ENCODE data around the gene EFL1.

Gene EFL1

DNA sequence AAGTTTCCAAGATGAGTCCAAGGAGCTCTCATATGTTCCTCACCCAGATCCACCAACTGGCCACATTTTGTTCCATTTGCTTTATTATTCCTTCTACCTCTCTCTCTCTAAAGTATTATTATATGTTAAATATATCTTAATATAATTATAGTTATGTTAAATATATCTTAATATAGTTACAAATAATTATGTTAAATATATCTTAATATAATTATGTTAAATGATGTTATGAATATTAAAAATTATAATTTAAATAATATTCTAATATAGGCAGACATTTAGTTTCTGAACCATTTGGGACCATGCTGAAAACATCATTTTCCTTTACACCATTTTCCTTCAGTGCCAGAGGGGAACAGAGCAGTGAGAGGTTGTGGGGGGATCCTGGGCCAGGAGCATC, 166.7 kb downstream of the EFL1 start:
- Histone ChIP-seq H3K4me3 (ENCODE audit: low read length) (no peak overlapping the region), H3K9ac (ENCODE audit: low read length) (no peak overlapping the region), H3K36me3 (ENCODE audit: control insufficient read depth, insufficient read depth, low read length) (no peaks in the 10 kb centered on the region), H3K27ac (ENCODE audit: low read depth, low read length) (no peak overlapping the region), H3K4me1 (ENCODE audit: control insufficient read depth, insufficient read depth, low read length) (no peaks in the 10 kb centered on the region), H3K27me3 (ENCODE audit: control insufficient read depth, insufficient read depth, low read length) (no peaks in the 10 kb centered on the region)

DNA sequence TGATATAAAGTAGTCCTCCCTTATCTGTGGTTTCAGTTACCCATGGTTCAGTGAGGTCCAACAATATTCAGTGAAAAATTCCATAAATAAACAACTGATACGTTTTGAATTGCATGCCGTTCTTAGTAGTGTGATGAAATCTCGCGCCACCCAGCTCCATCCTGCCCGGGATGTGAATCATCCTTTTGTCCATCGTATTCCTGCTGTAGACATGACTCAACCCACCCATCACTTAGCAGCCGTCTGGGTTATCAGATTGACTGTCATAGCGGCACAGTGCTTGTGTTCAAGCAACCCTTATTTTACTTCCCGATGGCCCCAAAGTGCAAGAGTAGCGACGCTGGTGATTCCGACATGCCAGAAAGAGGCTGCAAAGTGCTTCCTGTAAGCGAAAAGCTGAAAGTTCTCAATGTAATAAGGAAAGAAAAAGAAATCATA, 168.7 kb downstream of the EFL1 start:
- H3K4me3 ChIP-seq (ENCODE audit: low read length) = no peak overlapping the region
- H3K4me1 ChIP-seq (ENCODE audit: control insufficient read depth, insufficient read depth, low read length) = no peaks in the 10 kb centered on the region
- H3K36me3 ChIP-seq (ENCODE audit: control insufficient read depth, insufficient read depth, low read length) = no peaks in the 10 kb centered on the region
- H3K27me3 ChIP-seq (ENCODE audit: control insufficient read depth, insufficient read depth, low read length) = no peaks in the 10 kb centered on the region
- no peak overlapping the region for H3K27ac ChIP-seq (ENCODE audit: low read depth, low read length)
- H3K9ac ChIP-seq (ENCODE audit: low read length) = no peak overlapping the region

DNA sequence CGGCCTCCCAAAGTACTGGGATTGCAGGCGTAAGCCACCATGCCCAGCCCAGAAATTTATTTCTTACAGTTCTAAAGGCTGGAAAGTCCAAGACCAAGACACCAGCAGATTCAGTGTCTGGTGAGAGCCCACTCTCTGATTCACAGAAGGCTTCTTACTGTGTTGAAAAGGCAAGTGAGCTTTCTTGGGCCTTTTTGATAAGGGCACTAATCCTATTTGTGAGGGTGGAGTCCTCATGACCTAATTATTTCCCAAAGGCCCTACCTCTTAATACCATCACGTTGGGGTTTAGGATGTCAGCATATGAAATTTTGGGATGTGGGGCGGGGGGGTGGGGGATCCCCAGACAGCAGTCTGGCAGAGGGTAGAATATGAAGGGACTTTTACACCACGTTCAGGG, 169.2 kb downstream of the EFL1 start:
- Histone ChIP-seq H3K36me3 (ENCODE audit: control insufficient read depth, insufficient read depth, low read length) (no peaks in the 10 kb centered on the region), H3K9ac (ENCODE audit: low read length) (no peak overlapping the region), H3K4me1 (ENCODE audit: control insufficient read depth, insufficient read depth, low read length) (no peaks in the 10 kb centered on the region), H3K27me3 (ENCODE audit: control insufficient read depth, insufficient read depth, low read length) (no peaks in the 10 kb centered on the region), H3K4me3 (ENCODE audit: low read length) (no peak overlapping the region), H3K27ac (ENCODE audit: low read depth, low read length) (no peak overlapping the region)

DNA sequence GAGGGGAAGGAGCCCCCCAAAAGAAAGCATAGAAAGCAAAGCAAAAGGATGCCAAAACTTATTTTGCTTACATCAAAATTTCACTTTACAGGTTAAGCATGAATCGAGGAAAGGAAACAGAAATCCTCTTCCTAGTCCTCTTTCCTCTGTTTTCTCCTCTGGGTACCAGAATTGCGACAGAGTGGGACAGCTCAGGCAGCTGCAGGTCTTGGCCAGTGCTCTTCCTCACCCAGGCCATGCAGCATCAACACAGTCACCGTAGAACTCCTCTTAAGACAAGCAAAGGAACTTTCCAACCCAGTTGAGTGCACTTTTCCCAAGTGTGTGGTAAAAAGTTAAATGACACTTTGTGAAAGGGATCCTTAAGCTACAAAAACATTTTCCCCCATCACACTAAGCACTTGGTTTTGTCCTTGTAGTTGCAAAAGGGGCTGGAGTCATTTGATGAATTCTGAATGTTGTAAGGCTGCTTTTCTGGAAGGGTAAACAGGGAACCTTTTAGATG, 170.8 kb downstream of the EFL1 start:
- Histone ChIP-seq H3K27me3 (ENCODE audit: control insufficient read depth, insufficient read depth, low read length) (no peaks in the 10 kb centered on the region), H3K4me3 (ENCODE audit: low read length) (no peak overlapping the region), H3K36me3 (ENCODE audit: control insufficient read depth, insufficient read depth, low read length) (no peaks in the 10 kb centered on the region), H3K27ac (ENCODE audit: low read depth, low read length) (no peak overlapping the region), H3K4me1 (ENCODE audit: control insufficient read depth, insufficient read depth, low read length) (no peaks in the 10 kb centered on the region), H3K9ac (ENCODE audit: low read length) (no peak overlapping the region)

DNA sequence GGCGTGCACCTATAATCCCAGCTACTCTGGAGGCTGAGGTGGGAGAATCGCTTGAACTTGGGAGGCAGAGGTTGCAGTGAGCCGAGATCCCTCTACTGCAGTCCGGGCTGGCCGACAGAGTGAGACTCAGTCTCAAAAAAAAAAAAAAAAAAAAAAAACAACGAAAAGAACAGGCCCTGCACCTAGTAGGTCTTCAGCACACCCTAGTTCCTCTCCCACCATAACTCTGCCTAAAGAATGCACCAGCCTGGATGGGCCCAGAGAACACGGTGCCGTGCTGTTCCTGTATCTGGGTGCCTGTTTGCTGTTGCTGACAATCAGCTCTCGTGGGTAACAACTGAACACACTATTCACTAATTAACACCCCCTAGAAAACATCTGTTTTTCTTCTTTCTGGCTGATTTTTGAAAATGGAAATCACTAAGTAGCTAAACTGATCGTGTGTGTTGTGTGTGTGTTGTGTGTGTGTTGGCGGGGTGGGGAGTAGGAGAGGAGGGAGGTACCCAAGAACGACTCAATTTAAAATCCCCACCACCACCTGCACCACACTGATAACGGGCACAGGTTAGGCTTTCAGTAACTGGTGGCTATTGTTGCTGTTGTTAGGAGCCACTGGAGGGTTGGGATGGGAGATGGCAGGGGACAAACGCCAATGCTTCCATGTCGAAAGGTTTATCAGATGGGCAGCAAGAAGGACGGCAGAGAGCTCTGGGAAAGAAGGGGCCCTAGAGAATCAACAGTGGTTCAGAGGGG, 176.1 kb downstream of the EFL1 start:
- Histone ChIP-seq H3K27ac (ENCODE audit: low read depth, low read length) (no peak overlapping the region), H3K9ac (ENCODE audit: low read length) (no peak overlapping the region), H3K4me3 (ENCODE audit: low read length) (no peak overlapping the region), H3K27me3 (ENCODE audit: control insufficient read depth, insufficient read depth, low read length) (no peaks in the 10 kb centered on the region), H3K36me3 (ENCODE audit: control insufficient read depth, insufficient read depth, low read length) (no peaks in the 10 kb centered on the region), H3K4me1 (ENCODE audit: control insufficient read depth, insufficient read depth, low read length) (no peaks in the 10 kb centered on the region)

DNA sequence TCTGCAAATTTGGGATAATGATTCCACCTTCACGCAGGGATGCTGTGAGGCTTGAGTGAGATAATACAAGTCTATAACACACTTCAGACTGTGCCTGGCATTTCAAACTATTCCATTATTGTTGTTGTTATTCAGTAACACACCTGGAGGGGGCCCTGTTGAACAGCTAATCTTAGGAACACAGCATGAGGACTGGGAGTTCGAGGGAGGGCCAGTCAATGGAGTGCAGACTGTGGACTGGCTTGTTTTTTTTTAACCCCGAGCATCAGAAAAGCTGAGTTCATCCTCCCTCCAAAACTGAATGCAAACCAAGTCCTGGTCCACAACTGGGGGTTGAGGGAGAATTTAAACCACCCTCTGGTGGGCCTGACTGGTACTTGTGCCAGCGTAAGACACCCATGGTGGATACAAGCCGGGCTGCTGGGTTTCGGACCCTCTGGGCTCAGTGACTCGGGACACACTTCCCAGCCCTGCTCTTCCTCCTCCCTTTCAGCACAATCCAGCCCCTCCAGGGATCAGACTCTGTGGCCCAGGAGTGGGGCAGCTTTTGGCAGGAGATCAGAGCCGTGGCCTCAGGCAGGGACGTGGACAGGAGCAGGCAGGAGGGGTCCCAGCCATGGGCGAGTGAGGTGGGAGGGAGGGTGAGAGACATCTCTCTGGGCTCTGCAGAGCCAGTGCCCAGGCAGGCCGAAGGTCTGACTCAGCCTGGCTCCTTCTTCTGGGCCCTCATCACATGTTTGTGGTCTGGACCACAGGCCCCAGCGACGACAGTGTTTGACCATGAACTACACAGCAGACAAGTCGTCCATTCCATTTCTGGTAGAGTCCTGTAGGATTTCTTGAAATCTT, 180.4 kb downstream of the EFL1 start:
- Histone ChIP-seq H3K27ac (ENCODE audit: low read depth, low read length) (no peak overlapping the region), H3K27me3 (ENCODE audit: control insufficient read depth, insufficient read depth, low read length) (no peaks in the 10 kb centered on the region)

DNA sequence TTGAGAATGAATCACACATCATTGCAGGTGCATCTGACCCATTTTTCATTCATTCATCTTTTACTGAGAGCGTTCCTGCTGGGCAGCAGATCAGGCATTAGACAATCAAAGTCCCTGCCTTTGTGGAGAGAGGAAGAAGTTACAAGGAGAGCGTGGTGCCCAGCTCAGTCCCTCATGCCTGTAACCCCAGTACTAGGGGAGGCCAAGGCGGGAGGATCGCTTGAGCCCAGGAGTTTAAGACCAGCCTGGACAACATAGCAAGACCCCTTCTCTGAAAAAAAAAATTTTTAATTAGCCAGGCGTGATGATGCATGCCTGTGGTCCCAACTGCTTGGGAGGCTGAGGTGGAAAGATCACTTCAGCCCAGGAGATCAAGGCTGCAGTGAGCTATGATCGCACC, 181.8 kb downstream of the EFL1 start:
- Histone ChIP-seq H3K9ac (ENCODE audit: low read length) (no peak overlapping the region), H3K4me3 (ENCODE audit: low read length) (no peak overlapping the region), H3K27me3 (ENCODE audit: control insufficient read depth, insufficient read depth, low read length) (no peaks in the 10 kb centered on the region)

More for the DNA sequence above, 180.4 kb downstream of the EFL1 start:
- no peaks in the 10 kb centered on the region for H3K36me3 ChIP-seq (ENCODE audit: control insufficient read depth, insufficient read depth, low read length)
- no peaks in the 10 kb centered on the region for H3K4me1 ChIP-seq (ENCODE audit: control insufficient read depth, insufficient read depth, low read length)
- no peak overlapping the region for H3K4me3 ChIP-seq (ENCODE audit: low read length)
- H3K9ac ChIP-seq (ENCODE audit: low read length) = no peak overlapping the region

More for the DNA sequence above, 181.8 kb downstream of the EFL1 start:
- H3K27ac ChIP-seq (ENCODE audit: low read depth, low read length) = no peak overlapping the region
- H3K4me1 ChIP-seq (ENCODE audit: control insufficient read depth, insufficient read depth, low read length) = no peaks in the 10 kb centered on the region
- H3K36me3 ChIP-seq (ENCODE audit: control insufficient read depth, insufficient read depth, low read length) = no peaks in the 10 kb centered on the region

All from rectal smooth muscle tissue (tissue), 1 donor.